Uterus (tissue), 2 donors: ENCODE results near the gene XYLT1.

ENCODE experiments used
- CTCF ChIP-seq, 4 experiments: fragments of 200-600 bp in 2 of 4; fragments of 450-650 bp in 2 of 4; sonication (generic) in 2 of 4; IDR thresholded peaks; one replicate each; pipeline ENCODE4 v1.5.1; 2016 to 2019; ENCODE audit warnings: antibody characterized with exemption in 4 of 4, mild to moderate bottlenecking in 2 of 4, moderate library complexity in 1 of 4
- POLR2A ChIP-seq, 2 donors: fragments of 450-650 bp; IDR thresholded peaks; one replicate each; pipeline ENCODE4 v1.6.1; 2016; ENCODE audit warnings: antibody characterized with exemption in 2 of 2, mild to moderate bottlenecking in 1 of 2, moderate library complexity in 1 of 2

GRCh38 chr16:17159617-17160016 is 311.1 kb downstream of the XYLT1 start:
- TF ChIP-seq CTCF (IDR thresholded peaks at IDR 0.05) (no peak), POLR2A (IDR thresholded peaks at IDR 0.05) (no peak)
